ENCODE results near the gene TMEM120B.

- TF ChIP-seq CTCF (IDR thresholded peaks at IDR 0.05; ENCODE audit: borderline replicate concordance, extremely low read depth, low read length, poor library complexity, severe bottlenecking) (no peak), EZH2 (IDR thresholded peaks at IDR 0.05; ENCODE audit: borderline replicate concordance, low read depth, low read length, severe bottlenecking) (no peak)
Measured at GRCh38 chr12:121799842-121800693, 87.5 kb downstream of the TMEM120B start.

All from DND-41 (cell line).